Measurements from ENCODE around the gene OR6C4. TPM values are rescaled to one million over a fixed set of nuclear protein-coding genes. Genes with fewer than 3 reads are reported as not detected.
"Not testable (repeated sequence)": the region's sequence is repeated elsewhere in the genome, so short reads cannot be mapped to it uniquely, and the experiment has no call there.

Gene OR6C4
- not detected for total RNA-seq
- long read RNA-seq, result 0 reads

- DNase-seq (no peak), ATAC-seq (no peak)
- intact Hi-C loops (cut with DNase I), result no loop called here
Observed at GRCh38 chr12:55549302-55549701, at the start of gene OR6C4. OR6C4 (plus strand) TSS chr12:55549602; CDS start chr12:55551227, 1,625 bp downstream.

- ATAC-seq (no peak), DNase-seq (no peak)
- intact Hi-C loops (cut with DNase I), result no loop called here
Observed at GRCh38 chr12:55499810-55500252, 49.6 kb upstream of the OR6C4 start.

GRCh38 chr12:55501601-55502000, 47.8 kb upstream of the OR6C4 start:
- DNase-seq (no peak), ATAC-seq (no peak)
- intact Hi-C loops (cut with DNase I), result no loop called here

GRCh38 chr12:55515696-55516095, 33.7 kb upstream of the OR6C4 start:
- intact Hi-C loops (cut with DNase I), result no loop called here
- no peak for DNase-seq
- no peak for ATAC-seq

GRCh38 chr12:55516391-55516790, 33.0 kb upstream of the OR6C4 start:
- ATAC-seq (no peak), DNase-seq (no peak)
- intact Hi-C loops (cut with DNase I), result no loop called here

GRCh38 chr12:55548235-55548634, 1.2 kb upstream of the OR6C4 start:
- ATAC-seq; DNase-seq; intact Hi-C loops (cut with DNase I): not testable (repeated sequence)

- intact Hi-C loops (cut with DNase I), result no loop called here
- ATAC-seq (no peak), DNase-seq (no peak)
Observed at GRCh38 chr12:55548756-55549155, 646 bp upstream of the OR6C4 start.

GRCh38 chr12:55554296-55554695, 4.9 kb downstream of the OR6C4 start:
- ATAC-seq, result no peak
- intact Hi-C loops (cut with DNase I), result no loop called here
- DNase-seq, result no peak

GRCh38 chr12:55570060-55570459, 20.7 kb downstream of the OR6C4 start:
- intact Hi-C loops (cut with DNase I); ATAC-seq; DNase-seq: not testable (repeated sequence)

- ATAC-seq; DNase-seq; intact Hi-C loops (cut with DNase I): not testable (repeated sequence)
Observed at GRCh38 chr12:55570689-55571088, 21.3 kb downstream of the OR6C4 start.

GRCh38 chr12:55572168-55572567, 22.8 kb downstream of the OR6C4 start, which contains the start of gene OR2AP1:
OR2AP1 (plus strand) TSS chr12:55572468; CDS start chr12:55574415, 1,947 bp downstream.
- intact Hi-C loops (cut with DNase I), result no loop called here
- ATAC-seq (no peak), DNase-seq (no peak)

GRCh38 chr12:55582066-55582465, 32.7 kb downstream of the OR6C4 start:
- ATAC-seq, result no peak
- DNase-seq, result no peak
- intact Hi-C loops (cut with DNase I), result no loop called here

- DNase-seq, result no peak
- ATAC-seq, result no peak
- intact Hi-C loops (cut with DNase I), result no loop called here
Observed at GRCh38 chr12:55585817-55586216, 36.4 kb downstream of the OR6C4 start.

GRCh38 chr12:55590152-55590551, 40.8 kb downstream of the OR6C4 start:
- DNase-seq; intact Hi-C loops (cut with DNase I); ATAC-seq: not testable (repeated sequence)

Other genes starting within 250 kb of the OR6C4 start
- gene OR6C1, start 235.3 kb upstream of the OR6C4 start, total RNA-seq, result not detected
- not detected for gene OR6C3, start 218.9 kb upstream of the OR6C4 start, total RNA-seq
- not detected for gene OR6C75, start 186.6 kb upstream of the OR6C4 start, total RNA-seq
- gene OR6C65, start 149.1 kb upstream of the OR6C4 start, total RNA-seq, result not detected
- gene OR6C76, start 123.3 kb upstream of the OR6C4 start, total RNA-seq, result not detected
- gene OR6C2, start 105.5 kb upstream of the OR6C4 start, total RNA-seq, result not detected
- not detected for gene OR6C70, start 79.5 kb upstream of the OR6C4 start, total RNA-seq
- not detected for gene OR6C68, start 57.2 kb upstream of the OR6C4 start, total RNA-seq
- not detected for gene OR2AP1, start 22.9 kb downstream of the OR6C4 start, total RNA-seq
- gene OR10P1, start 87.3 kb downstream of the OR6C4 start, total RNA-seq, result under 1 TPM; 0.68 TPM
- gene ITGA7, start 158.3 kb downstream of the OR6C4 start, total RNA-seq, result 100 to 1,000 TPM; 395 to 448 TPM
- gene BLOC1S1, start 166.4 kb downstream of the OR6C4 start, total RNA-seq, result 100 to 1,000 TPM; 119 to 123 TPM
- 10 to 100 TPM; 29.5 to 38.1 TPM for gene RDH5, start 170.8 kb downstream of the OR6C4 start, total RNA-seq
- gene CD63, start 179.4 kb downstream of the OR6C4 start, total RNA-seq, result 1,000 to 10,000 TPM; 1,288 to 1,875 TPM
- gene GDF11, start 193.5 kb downstream of the OR6C4 start, total RNA-seq, result 10 to 100 TPM; 12.0 to 14.2 TPM